Neural cell (in vitro differentiated cells): ENCODE measurements around the gene ZCCHC24. TPM values are rescaled to one million over a fixed set of nuclear protein-coding genes. Genes with fewer than 3 reads are reported as not detected.

Experiments
- H2AFZ ChIP-seq: fragments of 200-600, 300-800 bp; sonication (generic), shearing (Covaris generic); 2 replicates; pipeline ENCODE4 v1.6.0; 2014; ENCODE audit warnings: low read depth, mild to moderate bottlenecking, antibody characterized with exemption, low read length, moderate library complexity
- H3F3A ChIP-seq: fragments of 200-600 bp; shearing (Covaris generic); 2 replicates; pipeline ENCODE4 v1.6.1; 2016; ENCODE audit warnings: mild to moderate bottlenecking, moderate library complexity, mixed read lengths, antibody characterized with exemption, low read length; ENCODE audit not compliant: insufficient read depth, poor library complexity, severe bottlenecking
- H3K27ac ChIP-seq: fragments of 200-600, 300-800 bp; sonication (generic), shearing (Covaris generic); 2 replicates; pipeline ENCODE4 v1.5.1; 2014; ENCODE audit warnings: mild to moderate bottlenecking, low read length, moderate library complexity
- H3K27me3 ChIP-seq: fragments of 300-800, 200-600 bp; sonication (generic), shearing (Covaris generic); 2 replicates; pipeline ENCODE4 v1.6.0; 2014; ENCODE audit warnings: mild to moderate bottlenecking, low read depth, low read length, moderate library complexity; ENCODE audit not compliant: insufficient read depth
- H3K36me3 ChIP-seq: fragments of 300-800, 200-600 bp; sonication (generic), shearing (Covaris generic); 2 replicates; pipeline ENCODE4 v1.5.1; 2014; ENCODE audit warnings: mild to moderate bottlenecking, antibody characterized with exemption, low read length, moderate library complexity; ENCODE audit not compliant: insufficient read depth
- H3K4me2 ChIP-seq: fragments of 300-800, 200-600 bp; sonication (generic), shearing (Covaris generic); 2 replicates; pipeline ENCODE4 v1.6.0; 2014; ENCODE audit warnings: mild to moderate bottlenecking, low read length
- H3K4me3 ChIP-seq: fragments of 300-800, 200-600 bp; sonication (generic), shearing (Covaris generic); 2 replicates; pipeline ENCODE4 v1.5.1; 2014; ENCODE audit warnings: mild to moderate bottlenecking, low read length, moderate library complexity
- H3K79me2 ChIP-seq: fragments of 200-600 bp; shearing (Covaris generic); replicated peaks from 2 replicates; pipeline ENCODE4 v1.6.0; 2014; ENCODE audit warnings: mild to moderate bottlenecking, low read length, moderate library complexity; ENCODE audit not compliant: insufficient read depth
- H3K9ac ChIP-seq: fragments of 300-800, 200-600 bp; sonication (generic), shearing (Covaris generic); 2 replicates; pipeline ENCODE4 v1.6.1; 2016; ENCODE audit warnings: mild to moderate bottlenecking, low read length, mixed read lengths
- H3K9me2 ChIP-seq: fragments of 200-600 bp; shearing (Covaris generic); 2 replicates; pipeline ENCODE4 v1.6.1; 2016; ENCODE audit warnings: mild to moderate bottlenecking, low read length, mixed read lengths; ENCODE audit not compliant: insufficient read depth
- H3K9me3 ChIP-seq: fragments of 200-600, 300-800 bp; sonication (generic), shearing (Covaris generic); 2 replicates; pipeline ENCODE4 v1.6.1; 2016; ENCODE audit warnings: mild to moderate bottlenecking, mixed run types, low read length, moderate library complexity, mixed read lengths
- H4K20me1 ChIP-seq: fragments of 200-600 bp; shearing (Covaris generic); 2 replicates; pipeline ENCODE4 v1.6.1; 2016; ENCODE audit warnings: mild to moderate bottlenecking, mixed run types; ENCODE audit not compliant: insufficient read depth
- EP300 ChIP-seq: fragments of 450-650 bp; conservative IDR thresholded peaks from 2 replicates; pipeline ENCODE4 v1.6.1; 2014; ENCODE audit warnings: antibody characterized with exemption, mild to moderate bottlenecking, moderate library complexity; ENCODE audit not compliant: poor library complexity, severe bottlenecking
- EZH2 ChIP-seq: fragments of 200-600, 300-800 bp; shearing (Covaris generic), sonication (generic); IDR thresholded peaks from 2 replicates; pipeline ENCODE4 v1.6.1; 2014; ENCODE audit warnings: antibody characterized with exemption, low read length, borderline replicate concordance, mild to moderate bottlenecking; ENCODE audit not compliant: insufficient read depth, poor library complexity, severe bottlenecking
- MXI1 ChIP-seq: fragments of 450-650 bp; conservative IDR thresholded peaks from 2 replicates; pipeline ENCODE4 v1.6.1; 2014; ENCODE audit warnings: antibody characterized with exemption, mild to moderate bottlenecking; ENCODE audit not compliant: poor library complexity, severe bottlenecking
- POLR2AphosphoS5 ChIP-seq: IDR thresholded peaks from 2 replicates; pipeline ENCODE4 v1.6.1; 2012
- RAD21 ChIP-seq: fragments of 450-650 bp; conservative IDR thresholded peaks from 2 replicates; pipeline ENCODE4 v1.6.1; 2014; ENCODE audit warnings: antibody characterized with exemption, mild to moderate bottlenecking, moderate library complexity
- SMC3 ChIP-seq: fragments of 450-650 bp; conservative IDR thresholded peaks from 2 replicates; pipeline ENCODE4 v1.6.1; 2014; ENCODE audit warnings: antibody characterized with exemption, mild to moderate bottlenecking, moderate library complexity; ENCODE audit not compliant: poor library complexity
- TAF1 ChIP-seq: IDR thresholded peaks from 2 replicates; pipeline ENCODE4 v1.6.1; 2012; ENCODE audit warnings: low read depth
- polyA plus RNA-seq: library from polyadenylated mRNA; depleted of rRNA; stranded (reverse); fragments of >200 nt; gene quantifications from 2 replicates; pipeline ENCODE4 v1.2.3, GENCODE V29; 2014
- TF ChIP-seq, protein P1 (sequence below): fragments of 450-650 bp; IDR thresholded peaks from 2 replicates; pipeline ENCODE4 v1.5.1; 2014; ENCODE audit warnings: antibody characterized with exemption, mild to moderate bottlenecking, moderate library complexity; ENCODE audit not compliant: poor library complexity, severe bottlenecking
- TF ChIP-seq, protein P2 (sequence below): IDR thresholded peaks from 2 replicates; pipeline ENCODE4 v1.6.1; 2012; ENCODE audit warnings: borderline replicate concordance

The ZCCHC24 gene
- polyA plus RNA-seq, 1 donor from 2014 or later, result not detected

- no peaks in the 10 kb centered on the region for H3K27me3 ChIP-seq
- H3K36me3 ChIP-seq, result no peaks in the 10 kb centered on the region
- H3K9ac ChIP-seq, result no peak overlapping the region
- no peak overlapping the region for H3K4me3 ChIP-seq
- no peaks in the 10 kb centered on the region for H3K9me3 ChIP-seq
- no peaks in the 10 kb centered on the region for H3K79me2 ChIP-seq
- H3K4me2 ChIP-seq, result no peak overlapping the region
- H3K9me2 ChIP-seq, result no peaks in the 10 kb centered on the region
- H3F3A ChIP-seq, result no peaks in the 10 kb centered on the region
- no peaks in the 10 kb centered on the region for H4K20me1 ChIP-seq
- TF ChIP-seq MXI1 (no peak), EP300 (no peak), TAF1 (no peak), SMC3 (no peak), POLR2AphosphoS5 (no peak), EZH2 (no peak), RAD21 (no peak)
- TF ChIP-seq, protein P1, sequence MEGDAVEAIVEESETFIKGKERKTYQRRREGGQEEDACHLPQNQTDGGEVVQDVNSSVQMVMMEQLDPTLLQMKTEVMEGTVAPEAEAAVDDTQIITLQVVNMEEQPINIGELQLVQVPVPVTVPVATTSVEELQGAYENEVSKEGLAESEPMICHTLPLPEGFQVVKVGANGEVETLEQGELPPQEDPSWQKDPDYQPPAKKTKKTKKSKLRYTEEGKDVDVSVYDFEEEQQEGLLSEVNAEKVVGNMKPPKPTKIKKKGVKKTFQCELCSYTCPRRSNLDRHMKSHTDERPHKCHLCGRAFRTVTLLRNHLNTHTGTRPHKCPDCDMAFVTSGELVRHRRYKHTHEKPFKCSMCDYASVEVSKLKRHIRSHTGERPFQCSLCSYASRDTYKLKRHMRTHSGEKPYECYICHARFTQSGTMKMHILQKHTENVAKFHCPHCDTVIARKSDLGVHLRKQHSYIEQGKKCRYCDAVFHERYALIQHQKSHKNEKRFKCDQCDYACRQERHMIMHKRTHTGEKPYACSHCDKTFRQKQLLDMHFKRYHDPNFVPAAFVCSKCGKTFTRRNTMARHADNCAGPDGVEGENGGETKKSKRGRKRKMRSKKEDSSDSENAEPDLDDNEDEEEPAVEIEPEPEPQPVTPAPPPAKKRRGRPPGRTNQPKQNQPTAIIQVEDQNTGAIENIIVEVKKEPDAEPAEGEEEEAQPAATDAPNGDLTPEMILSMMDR, result no peak
- TF ChIP-seq, protein P2, sequence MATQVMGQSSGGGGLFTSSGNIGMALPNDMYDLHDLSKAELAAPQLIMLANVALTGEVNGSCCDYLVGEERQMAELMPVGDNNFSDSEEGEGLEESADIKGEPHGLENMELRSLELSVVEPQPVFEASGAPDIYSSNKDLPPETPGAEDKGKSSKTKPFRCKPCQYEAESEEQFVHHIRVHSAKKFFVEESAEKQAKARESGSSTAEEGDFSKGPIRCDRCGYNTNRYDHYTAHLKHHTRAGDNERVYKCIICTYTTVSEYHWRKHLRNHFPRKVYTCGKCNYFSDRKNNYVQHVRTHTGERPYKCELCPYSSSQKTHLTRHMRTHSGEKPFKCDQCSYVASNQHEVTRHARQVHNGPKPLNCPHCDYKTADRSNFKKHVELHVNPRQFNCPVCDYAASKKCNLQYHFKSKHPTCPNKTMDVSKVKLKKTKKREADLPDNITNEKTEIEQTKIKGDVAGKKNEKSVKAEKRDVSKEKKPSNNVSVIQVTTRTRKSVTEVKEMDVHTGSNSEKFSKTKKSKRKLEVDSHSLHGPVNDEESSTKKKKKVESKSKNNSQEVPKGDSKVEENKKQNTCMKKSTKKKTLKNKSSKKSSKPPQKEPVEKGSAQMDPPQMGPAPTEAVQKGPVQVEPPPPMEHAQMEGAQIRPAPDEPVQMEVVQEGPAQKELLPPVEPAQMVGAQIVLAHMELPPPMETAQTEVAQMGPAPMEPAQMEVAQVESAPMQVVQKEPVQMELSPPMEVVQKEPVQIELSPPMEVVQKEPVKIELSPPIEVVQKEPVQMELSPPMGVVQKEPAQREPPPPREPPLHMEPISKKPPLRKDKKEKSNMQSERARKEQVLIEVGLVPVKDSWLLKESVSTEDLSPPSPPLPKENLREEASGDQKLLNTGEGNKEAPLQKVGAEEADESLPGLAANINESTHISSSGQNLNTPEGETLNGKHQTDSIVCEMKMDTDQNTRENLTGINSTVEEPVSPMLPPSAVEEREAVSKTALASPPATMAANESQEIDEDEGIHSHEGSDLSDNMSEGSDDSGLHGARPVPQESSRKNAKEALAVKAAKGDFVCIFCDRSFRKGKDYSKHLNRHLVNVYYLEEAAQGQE, result no peak
- H2AFZ ChIP-seq, result no peak overlapping the region
- no peak overlapping the region for H3K27ac ChIP-seq
Observed at GRCh38 chr10:79398642-79399041, 46.8 kb downstream of the ZCCHC24 start.

- Histone ChIP-seq H3K27ac (peak overlapping the region; percentile 59), H3K9me2 (no peaks in the 10 kb centered on the region), H3K9ac (no peak overlapping the region), H3K27me3 (no peaks in the 10 kb centered on the region), H2AFZ (no peak overlapping the region), H3K4me3 (no peak overlapping the region), H3F3A (no peaks in the 10 kb centered on the region), H3K4me2 (no peak overlapping the region), H3K9me3 (no peaks in the 10 kb centered on the region), H3K79me2 (no peaks in the 10 kb centered on the region), H4K20me1 (no peaks in the 10 kb centered on the region), H3K36me3 (no peaks in the 10 kb centered on the region)
- TF ChIP-seq EZH2 (no peak), TAF1 (no peak), SMC3 (no peak), MXI1 (no peak), EP300 (no peak), POLR2AphosphoS5 (no peak), RAD21 (no peak)
- TF ChIP-seq, protein P1, result no peak
- TF ChIP-seq, protein P2, result no peak
Observed at GRCh38 chr10:79397575-79398303, 47.7 kb downstream of the ZCCHC24 start.
